SK-N-SH treated with all-trans-retinoic acid at 6 μM for 48 hours (cell line): ENCODE measurements around the gene DHRS1.

Experiments used
- ATAC-seq: fragments of 200-7000 bp; cut with Tn5 transposase; 3 replicates; pipeline ENCODE4 v1.9.1; 2020; ENCODE audit warnings: mild to moderate bottlenecking, moderate library complexity
- BACH2 ChIP-seq: fragments of 250-450 bp; sonication (Bioruptor Pico); IDR thresholded peaks from 2 replicates; pipeline ENCODE4 v1.9.0; 2021; ENCODE audit warnings: mild to moderate bottlenecking, borderline replicate concordance
- CSDC2 ChIP-seq: fragments of 250-450 bp; sonication (Bioruptor Pico); IDR thresholded peaks from 2 replicates; pipeline ENCODE4 v1.5.0; 2020; ENCODE audit warnings: mild to moderate bottlenecking, moderate library complexity
- CSRNP3 ChIP-seq: fragments of 250-450 bp; sonication (Bioruptor Pico); IDR thresholded peaks from 2 replicates; pipeline ENCODE4 v1.5.1; 2021; ENCODE audit warnings: mild to moderate bottlenecking, moderate library complexity
- GLIS3 ChIP-seq: fragments of 250-450 bp; sonication (Bioruptor Pico); IDR thresholded peaks from 2 replicates; pipeline ENCODE4 v1.5.0; 2020; ENCODE audit warnings: mild to moderate bottlenecking, moderate library complexity
- ISL1 ChIP-seq: fragments of 250-450 bp; sonication (Bioruptor Pico); IDR thresholded peaks from 2 replicates; pipeline ENCODE4 v2.1.2; 2022; ENCODE audit warnings: mild to moderate bottlenecking, moderate library complexity
- OSR1 ChIP-seq: fragments of 250-450 bp; sonication (Bioruptor Pico); IDR thresholded peaks from 2 replicates; pipeline ENCODE4 v1.8.0; 2022; ENCODE audit warnings: moderate library complexity, mild to moderate bottlenecking, inconsistent platforms
- PATZ1 ChIP-seq: fragments of 250-450 bp; sonication (Bioruptor Pico); IDR thresholded peaks from 2 replicates; pipeline ENCODE4 v1.8.0; 2020; ENCODE audit warnings: mild to moderate bottlenecking, moderate library complexity, borderline replicate concordance
- PPARA ChIP-seq: fragments of 250-450 bp; sonication (Bioruptor Pico); IDR thresholded peaks from 2 replicates; pipeline ENCODE4 v1.5.0; 2020; ENCODE audit warnings: mild to moderate bottlenecking, borderline replicate concordance
- RARB ChIP-seq: fragments of 250-450 bp; sonication (Bioruptor Pico); IDR thresholded peaks from 2 replicates; pipeline ENCODE4 v1.8.0; 2021; ENCODE audit warnings: mild to moderate bottlenecking, moderate library complexity
- TCF4 ChIP-seq: fragments of 250-450 bp; sonication (Bioruptor Pico); IDR thresholded peaks from 2 replicates; pipeline ENCODE4 v1.8.0; 2021; ENCODE audit warnings: mild to moderate bottlenecking, moderate library complexity, borderline replicate concordance
- TSHZ2 ChIP-seq: fragments of 250-450 bp; sonication (Bioruptor Pico); IDR thresholded peaks from 2 replicates; pipeline ENCODE4 v1.5.0; 2020; ENCODE audit warnings: mild to moderate bottlenecking, moderate library complexity
- ZFP3 ChIP-seq: fragments of 250-450 bp; sonication (Bioruptor Pico); IDR thresholded peaks from 2 replicates; pipeline ENCODE4 v1.5.0; 2020; ENCODE audit warnings: mild to moderate bottlenecking, moderate library complexity
- ZNF70 ChIP-seq: fragments of 450-650 bp; formaldehyde crosslinking; IDR thresholded peaks from 2 replicates; pipeline ENCODE4 v1.5.0; 2020; ENCODE audit warnings: mild to moderate bottlenecking, moderate library complexity
- ZNF8 ChIP-seq: fragments of 450-650 bp; formaldehyde crosslinking; IDR thresholded peaks from 2 replicates; pipeline ENCODE4 v1.5.0; 2020; ENCODE audit warnings: mild to moderate bottlenecking, moderate library complexity

DHRS1 gene

DNA sequence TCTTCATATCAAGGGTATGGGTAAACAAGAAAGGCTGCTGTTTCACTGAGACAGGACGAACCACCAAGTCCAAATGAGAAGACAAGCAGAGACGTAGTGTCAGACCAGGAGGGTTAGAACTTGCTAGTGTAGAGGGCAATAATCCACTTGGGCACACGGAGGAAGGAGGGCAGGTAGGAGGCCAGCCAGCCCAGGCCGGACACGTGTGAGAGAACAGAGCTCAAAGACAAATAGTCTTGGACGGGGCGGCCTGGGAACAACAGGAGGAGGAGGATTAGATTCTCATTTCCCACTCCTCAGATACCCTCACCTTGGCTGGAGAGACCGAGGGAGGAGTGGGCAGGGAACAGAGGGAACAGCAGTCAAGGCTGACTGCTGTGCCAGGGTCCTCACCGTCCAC lies 8.8 kb downstream of the DHRS1 start (continued):
- TF ChIP-seq OSR1 (CRISPR knock-in tag) = no peak
- no peak for TF ChIP-seq CSDC2 (CRISPR knock-in tag)

- ATAC-seq = no peak
- TF ChIP-seq ZNF8 (no peak), TSHZ2 (no peak), ZNF70 (no peak), CSRNP3 (no peak), ISL1 (no peak), PATZ1 (CRISPR knock-in tag) (no peak), CSDC2 (CRISPR knock-in tag) (no peak), RARB (CRISPR knock-in tag) (no peak), BACH2 (CRISPR knock-in tag) (no peak)
Measured at GRCh38 chr14:24289649-24290280, 9.8 kb downstream of the DHRS1 start.

GRCh38 chr14:24286996-24287395 lies 12.6 kb downstream of the DHRS1 start:
- no peak for TF ChIP-seq CSRNP3
- TF ChIP-seq, all 23 proteins: peak for 0
- no peak for ATAC-seq

DNA sequence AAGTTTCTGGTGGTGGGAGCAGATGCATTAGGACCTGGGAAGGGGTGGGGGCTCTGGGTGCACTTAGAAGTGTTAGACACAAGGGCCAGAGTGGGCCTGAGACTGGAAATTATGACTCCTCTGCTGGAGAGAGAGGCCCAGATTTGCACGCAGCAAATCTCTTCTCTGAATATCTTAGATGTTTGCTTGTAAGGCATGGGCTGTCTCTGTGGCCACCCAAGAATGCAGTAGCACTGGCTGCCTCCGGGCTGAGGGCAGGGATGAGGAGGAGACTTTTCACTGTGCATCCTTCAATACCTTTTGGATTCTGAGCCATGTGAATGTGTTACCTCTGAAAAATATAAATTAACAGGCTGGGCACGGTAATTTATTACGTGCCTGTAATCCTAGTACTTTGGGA lies 14.2 kb downstream of the DHRS1 start:
- TF ChIP-seq OSR1 (CRISPR knock-in tag) (no peak), TCF4 (CRISPR knock-in tag) (no peak), PPARA (CRISPR knock-in tag) (no peak), ZFP3 (CRISPR knock-in tag) (no peak), GLIS3 (CRISPR knock-in tag) (no peak)
- ATAC-seq = no peak

DNA sequence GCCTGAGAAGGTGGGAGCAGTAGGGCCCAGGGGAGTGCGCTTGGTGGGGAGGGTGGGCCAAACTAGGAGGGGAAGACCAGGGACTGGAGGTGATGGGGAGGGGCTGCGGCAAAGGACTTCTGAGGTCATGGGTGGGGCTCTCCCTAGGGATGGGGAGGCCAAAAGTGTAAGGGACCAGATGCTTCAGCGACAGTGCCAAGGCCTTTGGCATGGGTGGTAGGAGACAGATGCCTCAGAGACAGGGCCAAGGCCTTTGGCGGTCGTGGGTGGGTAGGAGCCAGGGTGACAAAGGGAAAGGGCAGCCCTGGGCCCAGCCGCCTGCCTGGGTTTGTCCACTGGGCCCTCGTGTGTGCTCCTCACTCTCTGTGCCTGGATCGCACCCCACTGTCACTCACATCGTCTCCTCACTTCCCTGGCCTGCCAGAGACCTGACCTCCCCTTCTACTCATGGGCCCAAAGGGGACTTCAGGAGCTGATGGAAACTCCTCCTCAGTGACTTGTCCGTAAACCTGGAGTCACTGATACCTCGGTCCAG lies 15.0 kb downstream of the DHRS1 start:
- ATAC-seq = no peak
- TF ChIP-seq OSR1 (CRISPR knock-in tag) (no peak), TSHZ2 (no peak), ISL1 (no peak), CSDC2 (CRISPR knock-in tag) (no peak)
